GM21825 (cell line): Measurements from ENCODE around the gene CALCOCO1.
A peak's percentile ranks its signal among the peaks of the same experiment; 100 is the strongest.

Source experiments
- ATAC-seq: cut with Tn5 transposase; IDR thresholded peaks from one replicate; pipeline ENCODE4 v1.9.1; 2021; ENCODE audit warnings: mild to moderate bottlenecking, moderate library complexity; ENCODE audit not compliant: unreplicated experiment

Gene CALCOCO1

DNA sequence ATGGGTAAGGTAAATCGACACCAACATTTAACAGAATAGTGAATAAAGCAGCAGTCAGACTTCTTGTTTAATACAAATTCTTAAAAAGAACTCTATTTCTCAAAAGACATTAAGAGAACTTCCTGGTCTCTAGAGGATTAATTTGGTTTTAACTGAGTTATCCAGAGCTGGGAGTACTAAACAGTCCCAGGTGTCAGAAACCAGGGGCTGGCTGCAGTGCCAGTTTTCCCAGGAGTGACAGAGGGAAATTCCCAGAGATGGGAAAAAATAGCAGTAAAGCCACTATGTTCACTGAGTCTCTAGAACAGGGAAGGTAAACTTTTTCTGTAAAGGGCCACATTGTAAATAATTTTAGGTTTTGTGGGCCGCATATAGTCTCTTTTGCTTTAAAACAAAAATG is 60.2 kb downstream of the CALCOCO1 start:
- no peak for ATAC-seq

DNA sequence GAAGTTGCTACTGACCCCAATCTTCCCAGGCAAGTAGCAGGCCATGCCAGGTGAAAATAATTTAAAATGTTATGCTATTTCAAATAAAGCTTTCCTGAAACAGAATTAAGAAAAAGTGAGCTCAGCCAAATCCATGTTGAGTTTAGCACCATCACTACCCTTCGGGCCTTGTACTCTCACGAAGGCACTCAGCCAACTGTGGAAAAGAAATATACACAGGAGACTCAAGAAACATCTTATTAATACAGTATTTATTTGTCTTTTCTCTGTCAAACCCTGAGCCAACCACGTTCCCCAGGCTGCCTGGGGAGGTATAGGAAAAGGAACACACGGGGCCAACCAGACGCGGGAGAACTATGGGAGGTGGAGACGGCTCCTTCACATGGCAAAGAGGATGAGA is 62.3 kb downstream of the CALCOCO1 start:
- ATAC-seq, result no peak

DNA sequence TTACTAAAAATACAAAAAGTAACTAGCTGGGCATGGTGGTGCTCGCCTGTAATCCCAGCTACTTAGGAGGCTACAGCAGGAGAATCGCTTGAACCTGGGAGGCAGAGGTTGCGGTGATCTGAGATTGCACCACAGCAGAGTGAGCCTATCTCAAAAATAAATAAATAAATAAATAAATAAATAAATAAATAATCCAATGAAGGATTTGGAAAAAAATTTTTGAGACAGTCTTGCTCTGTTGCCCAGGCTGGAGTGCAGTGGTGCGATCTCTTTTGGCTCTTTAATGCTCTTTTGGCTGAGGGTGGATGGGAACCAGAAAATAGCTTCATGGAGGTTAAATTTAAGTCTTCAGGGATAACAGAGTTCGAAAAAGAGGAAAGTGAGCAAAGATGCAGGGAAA is 63.1 kb downstream of the CALCOCO1 start:
- no peak for ATAC-seq

DNA sequence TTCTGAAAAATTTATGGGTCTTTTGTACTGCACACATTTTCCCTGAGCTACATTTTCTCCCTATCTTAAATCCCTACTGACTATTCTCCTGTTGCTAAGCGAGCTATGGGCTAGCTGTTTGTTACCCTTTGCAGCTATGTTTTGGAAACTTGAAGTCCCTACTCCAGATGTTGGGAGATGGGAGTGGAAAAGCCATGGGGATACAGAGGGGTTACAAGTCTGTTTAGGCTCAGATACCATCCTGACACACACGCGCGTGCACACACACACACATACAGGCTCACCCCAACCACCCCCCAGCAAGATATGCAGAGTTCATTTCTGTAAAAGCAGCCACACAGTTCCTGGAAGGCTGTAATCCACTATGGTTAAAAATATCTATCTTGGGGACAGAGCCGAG is 67.2 kb downstream of the CALCOCO1 start:
- no peak for ATAC-seq

DNA sequence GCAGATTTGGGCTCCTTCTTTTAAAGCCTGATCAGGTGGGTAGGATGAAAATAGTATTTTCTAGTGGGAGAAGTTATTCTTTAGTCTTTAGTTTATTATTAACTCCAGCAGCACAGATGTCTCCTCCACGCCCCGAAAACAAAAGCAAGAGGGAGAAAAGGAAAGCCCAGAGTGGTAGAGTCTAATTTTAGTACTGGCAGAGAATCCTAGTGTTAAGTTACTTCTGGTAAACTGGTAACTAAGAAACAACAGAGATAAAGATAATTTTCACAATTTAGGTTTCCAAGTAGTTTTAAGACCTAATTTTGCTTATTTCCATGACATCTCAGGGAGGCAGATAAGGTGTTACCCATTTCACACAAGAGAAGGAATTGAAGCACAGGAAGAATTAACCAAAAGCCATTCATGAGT is 67.7 kb downstream of the CALCOCO1 start:
- ATAC-seq, result peak; percentile 65

DNA sequence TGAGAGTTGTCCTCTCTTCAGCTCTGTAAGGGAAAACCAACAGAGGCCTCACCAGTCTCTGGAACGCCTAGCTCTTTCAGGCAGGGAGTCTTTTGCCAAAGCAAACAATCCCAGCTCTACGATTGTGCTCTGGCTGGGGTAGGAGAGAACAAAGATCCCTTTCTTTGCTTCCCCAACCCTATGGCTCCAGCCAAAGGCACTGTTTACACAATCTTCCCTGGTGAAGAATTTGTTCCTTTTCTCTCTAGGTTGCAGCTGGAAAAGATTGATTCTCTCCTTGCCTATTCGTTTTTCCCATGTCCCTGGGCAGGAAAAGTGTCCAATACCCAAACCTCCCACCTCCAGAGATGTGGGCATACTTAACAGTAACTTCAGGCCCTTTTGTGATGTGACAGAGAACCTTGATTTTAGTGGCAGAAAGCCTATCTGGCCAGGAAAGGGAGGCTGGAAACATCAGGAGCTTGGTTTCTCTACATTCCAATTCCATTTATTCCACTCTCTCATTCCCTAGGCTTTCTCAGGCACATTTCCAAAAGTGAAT is 68.2 kb downstream of the CALCOCO1 start:
- peak; percentile 5 for ATAC-seq
